ENCODE data around the gene MPIG6B.

MPIG6B gene

GRCh38 chr6:31769684-31770371 lies 46.7 kb downstream of the MPIG6B start:
- TF ChIP-seq POLR2AphosphoS5 (IDR thresholded peaks at IDR 0.05; ENCODE audit: low read depth) (no peak), CTCF (IDR thresholded peaks at IDR 0.05; ENCODE audit: insufficient read depth, low read length) (peak; percentile 93)
- DNase-seq (ENCODE audit: low read depth in 1 of 2, low spot score in 1 of 2): peak; percentile 73 to 90
- Histone ChIP-seq H3K27me3 (ENCODE audit: insufficient read depth, poor library complexity, severe bottlenecking) (no peaks in the 10 kb centered on the region), H3K27ac (replicated peaks) (no peak overlapping the region), H3K4me3 (replicated peaks; ENCODE audit: insufficient read depth, low read length) (no peak overlapping the region)

- TF ChIP-seq SPI1 (IDR thresholded peaks at IDR 0.05; ENCODE audit: borderline replicate concordance, low read depth): no peak
- TF ChIP-seq GABPA (IDR thresholded peaks at IDR 0.05; ENCODE audit: low read depth): no peak
- TF ChIP-seq CTCF (IDR thresholded peaks at IDR 0.05; ENCODE audit: insufficient read depth, low read length): no peak
- no peak for TF ChIP-seq POLR2AphosphoS5 (IDR thresholded peaks at IDR 0.05; ENCODE audit: low read depth)
- no peak for TF ChIP-seq REST (IDR thresholded peaks at IDR 0.05; ENCODE audit: insufficient replicate concordance, low read depth)
- no peak overlapping the region for H3K4me3 ChIP-seq (replicated peaks; ENCODE audit: insufficient read depth, low read length)
- no peaks in the 10 kb centered on the region for H3K27me3 ChIP-seq (ENCODE audit: insufficient read depth, poor library complexity, severe bottlenecking)
- DNase-seq (ENCODE audit: low read depth in 1 of 2, low spot score in 1 of 2): no peak
- no peak overlapping the region for H3K27ac ChIP-seq (replicated peaks)
Measured at GRCh38 chr6:31770860-31771259, 47.7 kb downstream of the MPIG6B start.

- no peak overlapping the region for H3K4me3 ChIP-seq (replicated peaks; ENCODE audit: insufficient read depth, low read length)
- H3K27ac ChIP-seq (replicated peaks): no peak overlapping the region
- H3K27me3 ChIP-seq (ENCODE audit: insufficient read depth, poor library complexity, severe bottlenecking): no peaks in the 10 kb centered on the region
- TF ChIP-seq REST (IDR thresholded peaks at IDR 0.05; ENCODE audit: insufficient replicate concordance, low read depth) (no peak), SPI1 (IDR thresholded peaks at IDR 0.05; ENCODE audit: borderline replicate concordance, low read depth) (no peak), GABPA (IDR thresholded peaks at IDR 0.05; ENCODE audit: low read depth) (no peak), POLR2AphosphoS5 (IDR thresholded peaks at IDR 0.05; ENCODE audit: low read depth) (no peak), CTCF (IDR thresholded peaks at IDR 0.05; ENCODE audit: insufficient read depth, low read length) (no peak)
- no peak for DNase-seq (ENCODE audit: low read depth in 1 of 2, low spot score in 1 of 2)
Measured at GRCh38 chr6:31771992-31772358, 48.8 kb downstream of the MPIG6B start.

- Histone ChIP-seq H3K27me3 (ENCODE audit: insufficient read depth, poor library complexity, severe bottlenecking) (no peaks in the 10 kb centered on the region), H3K4me3 (replicated peaks; ENCODE audit: insufficient read depth, low read length) (no peak overlapping the region), H3K27ac (replicated peaks) (no peak overlapping the region)
- TF ChIP-seq GABPA (IDR thresholded peaks at IDR 0.05; ENCODE audit: low read depth) (no peak), CTCF (IDR thresholded peaks at IDR 0.05; ENCODE audit: insufficient read depth, low read length) (no peak), SPI1 (IDR thresholded peaks at IDR 0.05; ENCODE audit: borderline replicate concordance, low read depth) (no peak), POLR2AphosphoS5 (IDR thresholded peaks at IDR 0.05; ENCODE audit: low read depth) (no peak), REST (IDR thresholded peaks at IDR 0.05; ENCODE audit: insufficient replicate concordance, low read depth) (no peak)
- no peak for DNase-seq (ENCODE audit: low read depth in 1 of 2, low spot score in 1 of 2)
Measured at GRCh38 chr6:31775184-31775583, 52.0 kb downstream of the MPIG6B start.

All from HL-60 (cell line).